T-cell (primary cell): Measurements from ENCODE around the gene VGLL2. TPM values are rescaled to one million over a fixed set of nuclear protein-coding genes. Genes with fewer than 3 reads are reported as not detected.

Experiments
- ATAC-seq, 4 experiments: fragments of 200-7000 bp in 3 of 4; fragments of 150-1000 bp in 1 of 4; cut with Tn5 transposase; replicated peaks in 1 of 4; 1 replicate in 3 of 4; 2 replicates in 1 of 4; pipeline ENCODE4 v1.10.0; 2021; ENCODE audit warnings: moderate library complexity in 3 of 4, mild to moderate bottlenecking in 2 of 4, moderate number of reproducible peaks in 1 of 4
- CTCF ChIA-PET, 2 donors: fragments of 300-600 bp; sonication (Branson Sonifier 250); formaldehyde crosslinking; loops; one replicate each; lab custom pipeline; 2022; ENCODE audit warnings: antibody characterized with exemption in 2 of 2; lab: Charles Lee
- POLR2A ChIA-PET, 2 donors: fragments of 300-600 bp; sonication (Branson Sonifier 250); formaldehyde crosslinking; loops; one replicate each; lab custom pipeline; 2022; ENCODE audit warnings: antibody characterized with exemption in 2 of 2; lab: Charles Lee
- DNase-seq, 35 experiments: peaks; one replicate each; pipeline versions ENCODE4 v3.0.0 to v3.0.0-alpha.2; 2013 to 2023
- H3K27ac ChIP-seq: one replicate; pipeline ENCODE4 v1.5.1; 2013; ENCODE audit warnings: low read length
- H3K27me3 ChIP-seq, 2 experiments: replicated peaks in 1 of 2; 1 replicate in 1 of 2; 2 replicates in 1 of 2; pipeline versions ENCODE4 v1.6.1 to v1.7.0; 2013; ENCODE audit warnings: low read length in 1 of 2, mixed read lengths in 1 of 2; ENCODE audit not compliant: control insufficient read depth in 2 of 2, insufficient read depth in 2 of 2; ENCODE audit errors: extremely low read depth in 1 of 2
- H3K36me3 ChIP-seq, 2 donors: 1 replicate in 1 of 2; 2 replicates in 1 of 2; pipeline versions ENCODE4 v1.6.1 to v1.7.0; 2013; ENCODE audit warnings: low read length in 1 of 2; ENCODE audit not compliant: control insufficient read depth in 2 of 2, insufficient read depth in 1 of 2; ENCODE audit errors: extremely low read depth in 1 of 2
- H3K4me1 ChIP-seq, 2 experiments: 1 replicate in 1 of 2; 2 replicates in 1 of 2; pipeline versions ENCODE4 v1.6.1 to v1.7.0; 2013; ENCODE audit warnings: low read length in 2 of 2, mixed read lengths in 1 of 2; ENCODE audit not compliant: insufficient read depth in 2 of 2, control insufficient read depth in 1 of 2; ENCODE audit errors: extremely low read depth in 1 of 2
- H3K4me3 ChIP-seq, 2 donors: 1 replicate in 1 of 2; 2 replicates in 1 of 2; pipeline versions ENCODE4 v1.5.1 to v1.7.0; 2013; ENCODE audit warnings: mild to moderate bottlenecking in 2 of 2, low read length in 1 of 2, moderate library complexity in 1 of 2; ENCODE audit not compliant: control insufficient read depth in 1 of 2; ENCODE audit errors: extremely low read depth in 1 of 2
- H3K9me3 ChIP-seq: 2 replicates; pipeline ENCODE4 v1.7.0; 2013
- H3K27ac Mint-ChIP-seq, 2 donors: one replicate each; pipeline ENCODE4 v1.8.0; 2020 to 2021; ENCODE audit warnings: mild to moderate bottlenecking in 2 of 2, mixed read lengths in 2 of 2
- H3K27me3 Mint-ChIP-seq, 2 donors: one replicate each; pipeline ENCODE4 v1.8.0; 2021 to 2022; ENCODE audit warnings: mixed read lengths in 2 of 2
- H3K36me3 Mint-ChIP-seq: one replicate; pipeline ENCODE4 v1.8.0; 2021; ENCODE audit warnings: mixed read lengths
- H3K4me1 Mint-ChIP-seq, 3 donors: one replicate each; pipeline ENCODE4 v1.8.0; 2020 to 2022; ENCODE audit warnings: mixed read lengths in 3 of 3, mild to moderate bottlenecking in 1 of 3
- H3K4me3 Mint-ChIP-seq, 3 donors: one replicate each; pipeline ENCODE4 v1.8.0; 2020 to 2022; ENCODE audit warnings: mild to moderate bottlenecking in 3 of 3, mixed read lengths in 3 of 3, moderate library complexity in 3 of 3
- H3K9me3 Mint-ChIP-seq, 3 donors: one replicate each; pipeline ENCODE4 v1.8.0; 2020 to 2022; ENCODE audit warnings: mixed read lengths in 3 of 3
- WGBS: methylation state at CpG from one replicate; pipeline ENCODE4 v1.1.5; 2013; ENCODE audit warnings: missing lambda C conversion rate; ENCODE audit not compliant: insufficient coverage; 5-methylcytosine and 5-hydroxymethylcytosine counted together
- total RNA-seq, 35 experiments: library from RNA in 6 of 35; stranded (reverse) in 6 of 35; fragments of 120-200 nt in 1 of 35; gene quantifications; one replicate each; pipeline versions ENCODE4 v1.2.1 to v1.2.4 and lab custom pipeline; 2013 to 2026

VGLL2 gene
- total RNA-seq, 5 donors from 2014 or later (not counting 1 experiment from before 2014, with no cell fraction given), result not detected

- H3K27me3 ChIP-seq, result peaks cover 0 to 2% of the 10 kb centered on the region in 2 experiments
- H3K27ac Mint-ChIP-seq, result no peak overlapping the region
- ChIA-PET CTCF (no interaction called here), POLR2A (no interaction called here)
- peaks cover 14 to 16% of the 10 kb centered on the region in 2 donors for H3K27me3 Mint-ChIP-seq
- no peak overlapping the region for H3K4me3 ChIP-seq
- H3K36me3 ChIP-seq, result no peaks in the 10 kb centered on the region
- WGBS, result no CpG with 5 or more reads among the region's 3 CpGs
- H3K4me1 Mint-ChIP-seq, result no peaks in the 10 kb centered on the region
- peaks cover 0 to 8% (median 2%) of the 10 kb centered on the region in 3 donors for H3K9me3 Mint-ChIP-seq
- ATAC-seq, result no peak
- H3K4me3 Mint-ChIP-seq, result no peak overlapping the region
- no peaks in the 10 kb centered on the region for H3K9me3 ChIP-seq
- no peaks in the 10 kb centered on the region for H3K36me3 Mint-ChIP-seq
- no peaks in the 10 kb centered on the region for H3K4me1 ChIP-seq
- H3K27ac ChIP-seq, result no peak overlapping the region
- no peak for DNase-seq
Measured at GRCh38 chr6:117288083-117288715, 22.8 kb downstream of the VGLL2 start.

DNA sequence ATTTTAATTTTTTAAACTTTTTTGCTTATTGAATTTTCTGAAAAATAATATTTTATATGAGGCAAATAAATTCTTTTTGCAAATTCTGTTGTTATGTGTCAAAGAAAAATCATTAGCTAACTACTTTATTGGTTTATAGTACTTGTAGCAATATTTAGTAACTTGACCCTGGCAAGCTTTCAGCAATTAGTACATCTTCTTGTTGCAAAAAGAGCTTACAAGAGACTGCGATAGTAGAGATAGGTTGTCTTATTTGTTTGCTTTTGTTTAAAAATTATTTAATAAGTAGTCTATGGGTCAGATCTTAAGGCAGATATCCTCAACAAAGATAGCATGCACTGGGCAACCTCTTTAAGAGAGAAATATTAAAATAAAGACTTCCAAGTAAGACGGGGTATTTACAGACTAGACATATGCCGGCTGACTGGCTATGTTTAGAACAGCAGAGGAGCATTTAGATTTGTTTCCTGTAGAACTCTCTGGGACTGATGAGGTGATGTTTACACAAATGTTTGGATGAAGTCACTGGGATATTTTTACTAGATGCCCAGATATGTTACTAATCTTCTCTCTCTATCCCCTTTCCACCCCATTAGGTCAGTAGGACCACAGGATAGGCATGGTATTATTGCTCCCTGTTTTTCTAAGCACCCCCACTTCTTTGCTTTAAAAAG, 25.0 kb downstream of the VGLL2 start:
- CTCF ChIA-PET, result no interaction called here
- Mint-ChIP-seq H3K4me3 (no peak overlapping the region), H3K27me3 (peaks cover 15% of the 10 kb centered on the region in 2 donors), H3K9me3 (peaks cover 2 to 8% (median 5%) of the 10 kb centered on the region in 3 donors), H3K4me1 (no peaks in the 10 kb centered on the region), H3K27ac (no peak overlapping the region), H3K36me3 (no peaks in the 10 kb centered on the region)
- Histone ChIP-seq H3K4me3 (no peak overlapping the region), H3K27ac (no peak overlapping the region), H3K36me3 (no peaks in the 10 kb centered on the region), H3K9me3 (no peaks in the 10 kb centered on the region), H3K4me1 (no peaks in the 10 kb centered on the region), H3K27me3 (peaks cover 0 to 2% of the 10 kb centered on the region in 2 experiments)
- POLR2A ChIA-PET, result no interaction called here
- DNase-seq (no peak), ATAC-seq (no peak)
- WGBS, result no CpG with 5 or more reads among the region's 3 CpGs

DNA sequence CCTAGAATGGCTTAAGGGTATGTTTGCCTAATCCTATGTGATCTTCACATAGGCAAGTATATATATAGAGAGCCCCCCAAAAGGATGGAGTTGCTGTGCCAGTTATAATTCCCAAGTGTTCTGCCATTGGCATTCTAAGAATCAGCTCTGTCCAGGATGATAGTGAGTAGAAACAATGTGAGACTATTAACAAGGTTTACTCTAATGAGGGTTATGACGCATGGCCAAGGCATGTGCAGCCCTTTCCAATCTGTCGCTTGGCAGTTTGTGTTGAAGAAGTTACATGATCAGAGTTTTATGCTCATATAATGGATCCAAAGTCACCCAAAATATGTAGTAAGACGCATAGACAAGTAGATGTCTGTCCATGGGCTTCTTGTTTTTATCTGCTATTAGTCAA, 33.6 kb downstream of the VGLL2 start:
- Mint-ChIP-seq H3K9me3 (peaks cover 0 to 2% (median 0%) of the 10 kb centered on the region in 3 donors), H3K27me3 (peaks cover 0 to 10% of the 10 kb centered on the region in 2 donors), H3K36me3 (no peaks in the 10 kb centered on the region), H3K4me3 (no peak overlapping the region), H3K27ac (no peak overlapping the region), H3K4me1 (no peaks in the 10 kb centered on the region)
- Histone ChIP-seq H3K36me3 (no peaks in the 10 kb centered on the region), H3K4me3 (no peak overlapping the region), H3K4me1 (no peaks in the 10 kb centered on the region), H3K9me3 (no peaks in the 10 kb centered on the region), H3K27ac (no peak overlapping the region), H3K27me3 (no peaks in the 10 kb centered on the region)
- DNase-seq, result no peak
- ATAC-seq, result no peak
- POLR2A ChIA-PET, result no interaction called here
- WGBS, result 80% methylated on average over 2 of the region's 3 CpGs
- CTCF ChIA-PET, result no interaction called here

DNA sequence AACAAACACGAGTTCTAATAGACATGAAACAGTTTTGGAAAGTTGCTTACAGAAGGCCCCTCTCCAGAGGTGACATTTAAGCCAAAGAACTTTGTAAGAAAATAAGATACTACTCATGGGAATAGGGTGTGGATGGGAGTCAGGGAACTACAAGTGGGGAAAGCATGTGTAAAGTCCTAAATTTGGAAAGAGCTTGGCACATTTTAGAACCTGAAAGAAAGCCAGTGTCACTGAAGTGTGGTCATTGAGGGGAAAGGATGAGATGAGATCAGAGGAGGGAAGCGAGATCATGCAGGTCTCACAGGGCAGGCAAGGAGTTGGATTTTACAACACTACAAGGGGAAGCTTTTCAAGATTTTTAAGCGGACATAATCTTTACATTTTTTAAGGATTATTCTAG, 38.0 kb downstream of the VGLL2 start:
- ATAC-seq, result no peak

DNA sequence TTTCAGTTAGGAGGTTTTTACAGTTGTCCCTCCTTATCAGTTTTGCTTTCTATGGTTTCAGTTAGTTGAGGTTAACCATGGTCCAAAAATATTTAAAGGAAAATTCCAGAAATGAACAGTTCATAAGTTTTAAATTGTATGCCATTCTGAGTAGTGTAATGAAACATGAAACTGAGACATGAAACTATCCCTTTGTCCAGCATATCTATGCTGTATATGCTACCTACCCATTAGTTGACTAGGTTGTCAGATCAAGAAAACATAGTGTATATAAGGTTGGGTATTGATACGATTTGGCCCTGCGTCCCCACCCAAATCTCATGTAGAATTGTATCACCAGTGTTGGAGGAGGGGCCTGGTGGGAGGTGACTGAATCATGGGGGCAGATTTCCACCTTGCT, 39.1 kb downstream of the VGLL2 start:
- H3K27me3 Mint-ChIP-seq, result peaks cover 0 to 9% of the 10 kb centered on the region in 2 donors

More for the DNA sequence above, 38.0 kb downstream of the VGLL2 start:
- Mint-ChIP-seq H3K27me3 (peaks cover 0 to 13% of the 10 kb centered on the region in 2 donors), H3K36me3 (no peaks in the 10 kb centered on the region), H3K9me3 (no peaks in the 10 kb centered on the region), H3K4me1 (no peaks in the 10 kb centered on the region), H3K27ac (no peak overlapping the region), H3K4me3 (no peak overlapping the region)
- no peaks in the 10 kb centered on the region for H3K4me1 ChIP-seq
- no peaks in the 10 kb centered on the region for H3K9me3 ChIP-seq
- no peak for DNase-seq
- H3K36me3 ChIP-seq, result no peaks in the 10 kb centered on the region
- peaks cover 0 to 2% of the 10 kb centered on the region in 2 experiments for H3K27me3 ChIP-seq
- 50% methylated on average over 2 of the region's 3 CpGs for WGBS
- no peak overlapping the region for H3K4me3 ChIP-seq
- CTCF ChIA-PET, result interaction anchor here in 1 of 2 donors (0.6 kb wide), 1 partner anchor 78 kb away, joined by 5 read pairs; no protein-coding TSS in a partner anchor
- H3K27ac ChIP-seq, result no peak overlapping the region
- POLR2A ChIA-PET, result no interaction called here

DNA sequence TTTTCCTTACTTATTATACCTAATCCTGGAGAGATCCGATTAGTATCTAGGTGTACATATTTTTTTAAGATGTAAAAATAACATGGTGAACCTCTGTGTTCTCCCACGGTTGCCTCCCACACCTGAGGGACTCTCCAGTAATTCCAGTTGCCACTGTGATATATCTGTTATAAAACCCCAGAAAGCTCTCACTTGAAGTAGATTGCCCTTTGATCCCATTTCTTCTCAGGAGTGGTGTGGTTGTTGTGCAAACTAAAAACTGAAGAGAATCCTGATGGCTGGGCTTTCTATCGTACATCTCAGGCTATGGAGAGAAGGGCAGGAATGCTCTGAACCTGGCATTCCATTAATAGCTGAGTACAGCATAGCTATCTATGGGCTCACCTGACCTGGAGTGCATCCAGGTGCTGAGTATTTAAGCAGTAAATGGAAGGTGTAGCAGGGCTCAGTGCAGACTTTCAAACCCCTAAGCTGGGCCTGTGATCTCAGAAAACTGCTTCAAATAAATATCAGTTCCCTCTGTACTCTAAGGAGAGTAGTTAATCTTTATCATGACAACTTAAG, 41.0 kb downstream of the VGLL2 start:
- Mint-ChIP-seq H3K4me1 (no peaks in the 10 kb centered on the region), H3K27ac (no peak overlapping the region), H3K27me3 (peaks cover 0 to 14% of the 10 kb centered on the region in 2 donors), H3K9me3 (no peaks in the 10 kb centered on the region), H3K36me3 (no peaks in the 10 kb centered on the region), H3K4me3 (no peak overlapping the region)
- Histone ChIP-seq H3K27ac (no peak overlapping the region), H3K36me3 (no peaks in the 10 kb centered on the region), H3K9me3 (no peaks in the 10 kb centered on the region), H3K4me3 (no peak overlapping the region), H3K4me1 (no peaks in the 10 kb centered on the region), H3K27me3 (peaks cover 0 to 2% of the 10 kb centered on the region in 2 experiments)
- POLR2A ChIA-PET, result no interaction called here
- CTCF ChIA-PET, result no interaction called here
- WGBS, result 83% methylated on average over 1 of the region's 3 CpGs
- ATAC-seq (no peak), DNase-seq (no peak)

More for the DNA sequence above, 39.1 kb downstream of the VGLL2 start:
- ATAC-seq (no peak), DNase-seq (no peak)
- Mint-ChIP-seq H3K27ac (no peak overlapping the region), H3K36me3 (no peaks in the 10 kb centered on the region), H3K9me3 (no peaks in the 10 kb centered on the region), H3K4me1 (no peaks in the 10 kb centered on the region), H3K4me3 (no peak overlapping the region)
- Histone ChIP-seq H3K4me1 (no peaks in the 10 kb centered on the region), H3K4me3 (no peak overlapping the region), H3K9me3 (no peaks in the 10 kb centered on the region), H3K36me3 (no peaks in the 10 kb centered on the region), H3K27ac (no peak overlapping the region), H3K27me3 (peaks cover 0 to 2% of the 10 kb centered on the region in 2 experiments)
- ChIA-PET CTCF (no interaction called here), POLR2A (no interaction called here)
- 80% methylated on average over 1 of the region's 2 CpGs for WGBS
